NCI-H146 treated with DMSO at 0.1 percent for 48 hours (cell line): ENCODE results near the gene IQCF2.
"Not testable (repeated sequence)": the region's sequence is repeated elsewhere in the genome, so short reads cannot be mapped to it uniquely, and the experiment has no call there.

Source experiments
- DNase-seq: peaks from one replicate; lab custom pipeline; 2025; ENCODE audit not compliant: unreplicated experiment; lab: John Stamatoyannopoulos, UW

Gene IQCF2

DNA sequence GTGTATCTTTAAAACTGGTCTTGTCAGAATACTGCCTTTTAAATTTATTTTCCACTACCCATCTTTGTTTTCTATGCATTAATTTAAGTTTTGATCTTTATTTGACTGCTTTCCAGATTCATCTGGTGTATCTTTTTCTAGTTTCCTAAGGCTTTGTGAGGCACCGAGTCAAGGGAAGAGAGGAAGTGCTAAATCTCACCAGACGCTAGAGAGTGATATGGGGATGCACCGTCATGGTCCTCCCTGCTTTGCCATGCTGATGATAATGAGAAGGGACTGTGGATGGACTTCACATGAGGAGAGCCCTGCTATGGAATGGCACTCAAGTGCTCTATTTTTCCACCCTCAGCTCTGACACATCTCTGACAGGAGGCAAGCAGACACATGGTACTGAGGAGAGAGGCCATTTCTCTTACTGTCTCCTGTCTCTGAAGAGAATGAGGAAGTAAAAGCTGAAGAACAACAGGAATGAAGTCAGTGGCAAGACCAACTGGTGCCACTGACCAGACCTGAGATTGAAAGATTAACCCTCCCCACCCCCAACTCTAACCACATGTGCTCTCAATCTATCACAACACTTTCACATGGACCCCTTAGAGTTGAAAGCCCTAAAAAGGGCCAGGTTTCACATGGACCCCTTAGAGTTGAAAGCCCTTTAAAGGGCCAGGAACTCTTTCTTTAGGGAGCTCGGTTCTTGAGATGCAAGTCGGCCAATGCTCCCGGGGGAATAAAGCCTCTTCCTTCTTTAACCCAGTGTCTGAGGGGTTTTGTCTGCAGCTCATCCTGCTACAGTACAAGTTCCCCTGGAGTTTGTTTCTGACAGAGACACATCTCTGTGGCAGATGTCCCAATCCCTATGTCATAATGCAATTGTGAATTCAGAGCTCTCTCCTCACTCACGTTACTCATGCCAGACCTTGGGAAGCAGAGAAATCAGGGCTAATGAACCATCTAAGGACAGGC lies at the start of gene IQCF2:
Gene IQCF2, plus strand, starts transcription at position 913 of the 963 bp plus-strand sequence. CDS start 52 bp downstream, outside the sequence.
- DNase-seq: no peak

DNA sequence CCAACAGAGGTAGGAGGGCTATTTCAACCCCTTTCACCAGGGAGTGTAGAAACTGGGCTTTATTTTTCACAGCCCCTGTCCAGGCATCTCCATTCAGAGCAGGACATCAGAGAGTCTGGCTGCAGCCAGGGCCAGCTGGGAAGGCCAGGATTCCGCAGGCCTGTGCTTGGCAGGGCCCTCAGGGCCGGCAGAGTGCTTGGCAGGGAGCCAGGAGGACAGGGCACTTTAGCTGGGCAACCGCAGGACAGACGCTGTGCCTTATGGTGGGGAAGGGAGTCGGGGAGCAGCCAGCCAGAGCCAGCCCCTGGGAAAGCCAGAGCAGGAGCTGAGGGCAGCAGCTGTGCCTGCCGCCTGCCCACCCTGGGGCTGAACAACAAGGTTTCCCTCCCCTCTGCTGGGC lies 47.9 kb upstream of the IQCF2 start:
- DNase-seq: no peak

GRCh38 chr3:51814034-51814433 lies 47.4 kb upstream of the IQCF2 start:
- DNase-seq: no peak

DNA sequence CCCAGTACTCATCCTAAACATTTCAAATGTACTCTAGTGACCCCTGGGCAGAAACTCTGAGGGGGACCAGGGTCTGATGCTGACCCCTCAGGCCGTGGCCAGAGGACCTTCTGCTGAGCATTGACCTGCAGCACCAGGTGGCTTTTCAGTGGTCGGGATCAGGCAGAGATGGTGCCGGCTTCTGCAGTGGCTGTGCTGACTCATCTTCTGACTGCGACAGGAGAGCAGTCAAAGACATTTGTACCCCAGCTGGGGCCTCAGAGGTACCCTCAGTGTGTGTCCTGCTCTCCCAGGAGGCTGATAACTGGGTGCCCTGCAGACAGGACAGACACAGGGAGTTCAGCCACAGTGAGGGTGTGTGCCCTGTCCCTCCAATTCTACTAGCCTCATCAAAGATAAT lies 45.8 kb upstream of the IQCF2 start:
- no peak for DNase-seq

DNA sequence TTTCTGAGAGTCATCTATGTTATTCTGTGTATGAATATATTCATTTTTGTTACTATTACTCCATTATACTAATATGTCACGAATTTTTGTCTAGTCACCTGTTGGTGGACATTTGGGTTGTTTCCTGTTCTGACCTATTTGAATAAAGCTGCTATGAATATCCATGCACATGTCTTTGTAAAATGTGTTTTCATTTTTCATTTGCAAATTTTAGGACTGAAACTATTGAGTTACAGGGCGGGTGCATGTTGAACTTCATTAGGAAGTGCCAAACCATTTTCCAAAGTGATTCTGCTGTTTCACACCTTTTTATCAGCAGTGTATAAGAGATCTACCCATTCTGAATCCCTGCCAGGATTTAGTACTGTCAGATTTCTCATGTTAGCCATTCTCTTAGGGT lies 44.7 kb upstream of the IQCF2 start:
- no peak for DNase-seq

DNA sequence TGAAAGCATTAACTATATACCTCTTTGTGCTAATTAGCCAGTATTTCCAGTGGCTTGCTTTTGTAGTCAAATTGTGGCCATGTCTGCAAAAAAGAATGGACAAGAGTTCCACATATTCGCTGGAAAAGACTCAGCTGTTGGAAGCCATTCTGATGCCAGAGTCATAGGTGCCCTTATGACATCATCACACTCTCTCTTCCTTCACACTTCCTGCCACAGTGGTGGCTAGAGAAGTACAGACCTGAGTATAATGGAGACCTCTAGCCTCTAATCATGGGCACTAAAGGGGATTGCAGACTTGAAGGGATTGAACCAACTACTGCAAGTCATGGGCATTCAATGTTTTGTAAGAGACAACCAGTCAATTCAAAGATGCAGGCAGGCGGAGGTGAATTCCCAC lies 44.0 kb upstream of the IQCF2 start:
- no peak for DNase-seq

DNA sequence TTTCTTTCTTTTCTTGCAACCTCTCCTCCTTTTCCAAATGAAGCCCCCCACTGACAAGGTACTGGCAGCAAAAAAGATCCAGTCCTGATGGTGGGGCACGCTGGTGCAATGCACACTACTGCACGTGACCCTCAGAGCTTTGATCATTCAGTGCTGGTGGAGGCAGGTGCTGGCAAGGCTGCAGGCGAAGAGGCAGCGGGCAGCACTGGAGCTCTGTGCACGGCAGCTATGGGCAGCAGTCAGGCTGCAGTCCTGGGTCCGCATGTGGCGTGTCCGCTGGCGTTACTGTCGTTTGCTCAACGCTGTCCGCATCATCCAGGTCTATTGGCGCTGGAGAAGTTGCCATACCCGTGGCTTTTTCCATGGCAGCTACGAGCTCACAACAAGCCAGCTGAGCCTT lies 42.3 kb upstream of the IQCF2 start:
- DNase-seq: no peak

- no peak for DNase-seq
Measured at GRCh38 chr3:51819709-51820406, 41.6 kb upstream of the IQCF2 start.

GRCh38 chr3:51828297-51828696 lies 33.1 kb upstream of the IQCF2 start:
- DNase-seq: no peak

DNA sequence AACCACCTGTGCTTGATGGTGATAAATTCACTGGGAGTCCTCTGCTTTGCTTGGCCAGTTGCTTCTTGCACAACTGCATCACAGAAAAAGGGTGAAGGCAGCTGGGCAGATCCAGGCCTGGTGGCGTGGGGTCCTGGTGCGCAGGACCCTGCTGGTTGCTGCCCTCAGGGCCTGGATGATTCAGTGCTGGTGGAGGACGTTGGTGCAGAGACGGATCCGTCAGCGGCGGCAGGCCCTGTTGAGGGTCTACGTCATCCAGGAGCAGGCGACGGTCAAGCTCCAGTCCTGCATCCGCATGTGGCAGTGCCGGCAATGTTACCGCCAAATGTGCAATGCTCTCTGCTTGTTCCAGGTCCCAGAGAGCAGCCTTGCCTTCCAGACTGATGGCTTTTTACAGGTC lies 31.1 kb upstream of the IQCF2 start:
- no peak for DNase-seq

DNA sequence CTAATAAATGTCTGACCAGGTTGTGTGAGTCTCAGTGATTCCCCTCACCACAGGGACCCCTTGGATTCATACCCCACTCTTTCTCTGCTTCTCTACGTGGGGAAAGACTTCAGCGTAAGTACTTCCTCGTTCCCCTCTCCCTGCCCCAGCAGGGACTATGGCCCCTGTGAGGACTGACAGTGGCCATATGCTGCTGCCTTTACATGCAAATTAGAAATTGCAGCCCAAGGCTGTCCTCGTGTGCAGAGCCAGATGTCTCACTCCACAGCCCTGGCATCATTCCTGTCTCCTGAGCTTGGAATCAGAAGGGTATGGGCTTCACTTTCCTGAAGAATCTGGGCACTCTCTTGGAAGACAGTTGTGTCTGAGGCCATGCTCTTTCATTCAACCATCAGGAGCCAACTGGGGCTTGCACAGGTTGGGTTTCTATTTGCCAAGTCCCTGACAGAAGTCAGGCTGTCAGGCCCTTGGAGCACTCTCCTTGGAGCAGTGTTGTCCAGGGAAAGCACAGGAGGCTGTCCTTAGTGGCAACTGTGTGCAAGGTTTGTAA lies 30.5 kb upstream of the IQCF2 start:
- no peak for DNase-seq

GRCh38 chr3:51836606-51837005 lies 24.8 kb upstream of the IQCF2 start:
- DNase-seq: no peak

DNA sequence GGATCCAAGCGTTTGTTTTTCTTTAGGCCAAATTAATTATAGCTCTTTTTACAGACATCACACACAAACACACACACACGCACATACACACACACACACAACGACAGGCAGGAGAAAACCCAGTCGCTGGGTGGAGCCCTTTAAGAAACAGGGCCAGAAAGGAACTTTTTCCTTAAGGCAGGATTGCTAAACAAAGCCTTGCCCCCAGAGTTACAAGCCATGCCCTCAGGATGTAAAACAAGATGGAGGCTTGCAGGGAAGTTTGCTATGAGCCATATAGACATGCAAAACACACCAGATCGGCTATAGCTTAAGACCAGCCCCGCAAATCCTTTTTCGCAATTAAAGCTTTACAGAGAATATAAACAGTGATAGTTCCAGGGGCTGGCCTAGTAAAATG lies 16.3 kb upstream of the IQCF2 start:
- no peak for DNase-seq

GRCh38 chr3:51855411-51855810 lies 6.0 kb upstream of the IQCF2 start:
- not testable (repeated sequence) for DNase-seq

DNA sequence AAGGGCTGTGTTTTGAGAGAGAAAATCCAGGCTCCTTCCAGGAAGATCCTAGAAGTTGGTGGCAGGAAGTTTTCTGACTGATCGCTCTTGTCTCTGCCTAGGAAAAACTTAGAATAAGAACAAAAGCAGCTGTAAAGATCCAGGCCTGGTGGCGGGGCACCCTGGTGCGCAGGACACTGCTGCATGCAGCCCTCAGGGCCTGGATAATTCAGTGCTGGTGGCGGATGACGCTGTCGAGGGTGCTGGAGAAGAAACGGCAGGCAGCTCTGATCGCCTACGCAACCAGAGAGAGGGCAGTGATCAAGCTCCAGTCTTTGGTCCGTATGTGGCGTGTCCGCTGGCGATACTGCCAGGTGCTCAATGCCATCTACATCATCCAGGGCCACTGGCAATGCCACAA lies 1.5 kb downstream of the IQCF2 start:
- no peak for DNase-seq

- not testable (repeated sequence) for DNase-seq
Measured at GRCh38 chr3:51868896-51869295, 7.5 kb downstream of the IQCF2 start.

GRCh38 chr3:51869304-51869703 lies 7.9 kb downstream of the IQCF2 start:
- DNase-seq: no peak

- DNase-seq: no peak
Measured at GRCh38 chr3:51873253-51873766, 11.9 kb downstream of the IQCF2 start.

DNA sequence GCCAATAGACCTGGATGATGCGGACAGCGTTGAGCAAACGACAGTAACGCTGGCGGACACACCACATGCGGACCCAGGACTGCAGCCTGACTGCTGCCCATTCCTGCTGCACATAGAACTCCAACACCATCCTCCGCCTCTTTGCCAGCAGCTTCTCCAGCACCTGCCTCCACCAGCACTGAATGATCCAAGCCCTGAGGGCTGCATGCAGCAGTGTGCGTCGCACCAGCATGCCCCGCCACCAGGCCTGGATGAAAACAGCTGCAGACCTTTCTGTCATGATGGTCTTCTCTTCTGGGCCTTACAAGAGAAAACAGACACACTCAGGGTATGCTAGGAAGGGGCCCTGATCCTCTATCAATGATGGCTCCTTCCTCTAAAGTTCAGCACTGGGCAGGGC lies 12.5 kb downstream of the IQCF2 start:
- no peak for DNase-seq

GRCh38 chr3:51874411-51874810 lies 13.0 kb downstream of the IQCF2 start:
- DNase-seq: no peak

- DNase-seq: no peak
Measured at GRCh38 chr3:51874889-51875288, 13.5 kb downstream of the IQCF2 start.

GRCh38 chr3:51875501-51875900 lies 14.1 kb downstream of the IQCF2 start, which contains the start of gene IQCF5:
TSS of gene IQCF5 (minus strand) at chr3:51875601. CDS start at chr3:51875531, 70 bp downstream.
- DNase-seq: no peak
